A549 (cell line): Measurements from ENCODE around the gene EIF1B. TPM values are rescaled to one million over a fixed set of nuclear protein-coding genes. Genes with fewer than 3 reads are reported as not detected.

Experiments used
- ATAC-seq, 2 experiments: fragments of 200-7000 bp in 1 of 2; fragments of >200 bp in 1 of 2; cut with Nextera tagmentation in 1 of 2; cut with Tn5 transposase in 1 of 2; 3 replicates each; pipeline versions ENCODE4 v1.8.0 to v1.9.1; 2018 to 2020; ENCODE audit warnings: mild to moderate bottlenecking in 1 of 2, moderate library complexity in 1 of 2
- CTCF ChIA-PET: fragments of 300-600 bp; sonication (Branson Sonifier 250); formaldehyde crosslinking; extraction: SDS; loops from one replicate; lab custom pipeline; 2021; ENCODE audit warnings: antibody characterized with exemption, inconsistent platforms; lab: Yijun Ruan, JAX
- POLR2A ChIA-PET: fragments of 350-600 bp; formaldehyde crosslinking; extraction: SDS; loops from one replicate; lab custom pipeline; 2021; ENCODE audit warnings: antibody characterized with exemption, inconsistent platforms; lab: Yijun Ruan, JAX
- DNase-seq, 2 experiments: peaks; one replicate each; pipeline versions ENCODE4 v3.0.0 to v3.0.0-alpha.2; 2011 to 2016; ENCODE audit warnings: low read depth in 1 of 2, low spot score in 1 of 2
- FAIRE-seq: peaks from 2 replicates; lab custom pipeline; 2011; peaks lifted over from hg19 to GRCh38; lab: Jason Lieb, UNC
- H3K27ac ChIP-seq, 2 experiments: fragments of >200 bp; sonication (Bioruptor Twin); formaldehyde crosslinking; 3 replicates each; pipeline ENCODE4 v1.5.1; 2016 to 2017
- H3K4me1 ChIP-seq: fragments of >200 bp; sonication (Bioruptor Twin); formaldehyde crosslinking; 3 replicates; pipeline ENCODE4 v1.6.1; 2016
- H3K4me2 ChIP-seq: fragments of >200 bp; sonication (Bioruptor Twin); formaldehyde crosslinking; 3 replicates; pipeline ENCODE4 v1.6.1; 2016
- H3K4me3 ChIP-seq: fragments of >200 bp; sonication (Bioruptor Twin); formaldehyde crosslinking; 3 replicates; pipeline ENCODE4 v1.5.1; 2016
- H3K9me3 ChIP-seq: fragments of >200 bp; sonication (Bioruptor Twin); formaldehyde crosslinking; 3 replicates; pipeline ENCODE4 v1.6.1; 2016
- ATOH8 ChIP-seq: fragments of 250-450 bp; sonication (Bioruptor Pico); IDR thresholded peaks from 2 replicates; pipeline ENCODE4 v1.5.0; 2020; ENCODE audit warnings: low read depth, mild to moderate bottlenecking, moderate library complexity
- BCL3 ChIP-seq: fragments of >200 bp; sonication (Bioruptor Twin); formaldehyde crosslinking; IDR thresholded peaks from 3 replicates; pipeline ENCODE4 v1.6.1; 2016
- CBX8 ChIP-seq: fragments of 200-600 bp; sonication (generic); IDR thresholded peaks from 2 replicates; pipeline ENCODE4 v1.6.1; 2016
- CEBPB ChIP-seq, 2 experiments: fragments of >200 bp in 1 of 2; sonication (Bioruptor Twin) in 1 of 2; formaldehyde crosslinking in 1 of 2; IDR thresholded peaks; 2 replicates each; pipeline ENCODE4 v1.6.1; 2012 to 2016
- CHD2 ChIP-seq: fragments of 150-350 bp; IDR thresholded peaks from 2 replicates; pipeline ENCODE4 v1.6.1; 2014; ENCODE audit warnings: low read length; ENCODE audit not compliant: partially characterized antibody
- E2F6 ChIP-seq: IDR thresholded peaks from 2 replicates; pipeline ENCODE4 v1.6.1; 2012; ENCODE audit warnings: low read depth, borderline replicate concordance
- ELK1 ChIP-seq: fragments of 150-350 bp; IDR thresholded peaks from 2 replicates; pipeline ENCODE4 v1.6.1; 2014; ENCODE audit warnings: low read depth, mild to moderate bottlenecking, low read length
- FOSL2 ChIP-seq, 2 experiments: fragments of 450-650 bp in 1 of 2; fragments of >200 bp in 1 of 2; sonication (Bioruptor Twin) in 1 of 2; formaldehyde crosslinking; IDR thresholded peaks; 2 replicates each; pipeline versions ENCODE4 v1.5.0 to v1.6.1; 2016 to 2020; ENCODE audit warnings: mild to moderate bottlenecking in 1 of 2, moderate library complexity in 1 of 2
- GATA3 ChIP-seq: IDR thresholded peaks from 2 replicates; pipeline ENCODE4 v1.6.1; 2012; ENCODE audit warnings: borderline replicate concordance
- HES2 ChIP-seq: fragments of >200 bp; sonication (Bioruptor Twin); formaldehyde crosslinking; IDR thresholded peaks from 2 replicates; pipeline ENCODE4 v1.6.1; 2016
- HOXA7 ChIP-seq: fragments of 250-450 bp; sonication (Bioruptor Pico); IDR thresholded peaks from 2 replicates; pipeline ENCODE4 v1.5.0; 2020; ENCODE audit warnings: mild to moderate bottlenecking, moderate library complexity
- HOXB13 ChIP-seq: fragments of 250-450 bp; sonication (Bioruptor Pico); IDR thresholded peaks from 2 replicates; pipeline ENCODE4 v1.5.0; 2020; ENCODE audit warnings: low read depth, mild to moderate bottlenecking, moderate library complexity
- KDM5A ChIP-seq: fragments of 200-600 bp; sonication (generic); IDR thresholded peaks from 2 replicates; pipeline ENCODE4 v1.6.1; 2016; ENCODE audit warnings: antibody characterized with exemption, mild to moderate bottlenecking
- MAZ ChIP-seq: fragments of 150-350 bp; IDR thresholded peaks from 2 replicates; pipeline ENCODE4 v1.6.1; 2014; ENCODE audit warnings: antibody characterized with exemption, low read depth, low read length, borderline replicate concordance
- MYC ChIP-seq: IDR thresholded peaks from 2 replicates; pipeline ENCODE4 v1.6.1; 2012; ENCODE audit warnings: mild to moderate bottlenecking, inconsistent platforms, low read length, improper control_type of control experiment, borderline replicate concordance
- NFE2L2 ChIP-seq: fragments of 150-350 bp; conservative IDR thresholded peaks from 2 replicates; pipeline ENCODE4 v1.6.1; 2014; ENCODE audit warnings: low read length
- PBX3 ChIP-seq: IDR thresholded peaks from 2 replicates; pipeline ENCODE4 v1.6.1; 2012
- PHF8 ChIP-seq: fragments of 200-600 bp; sonication (generic); IDR thresholded peaks from 2 replicates; pipeline ENCODE4 v1.6.1; 2016; ENCODE audit warnings: low read depth, mild to moderate bottlenecking, antibody characterized with exemption, moderate library complexity, borderline replicate concordance
- POLR2AphosphoS2 ChIP-seq: conservative IDR thresholded peaks from 2 replicates; pipeline ENCODE4 v1.6.1; 2012; ENCODE audit warnings: low read length, improper control_type of control experiment, inconsistent platforms
- RAD21 ChIP-seq, 2 experiments: fragments of >200 bp in 1 of 2; sonication (Bioruptor Twin) in 1 of 2; formaldehyde crosslinking in 1 of 2; IDR thresholded peaks in 1 of 2; conservative IDR thresholded peaks in 1 of 2; 2 replicates in 1 of 2; 3 replicates in 1 of 2; pipeline ENCODE4 v1.6.1; 2012 to 2018; ENCODE audit warnings: inconsistent platforms in 1 of 2
- RARB ChIP-seq: fragments of 250-450 bp; sonication (Bioruptor Pico); IDR thresholded peaks from 2 replicates; pipeline ENCODE4 v1.8.0; 2021; ENCODE audit warnings: mild to moderate bottlenecking, moderate library complexity
- REST ChIP-seq: fragments of 200-600 bp; sonication (generic); IDR thresholded peaks from 2 replicates; pipeline ENCODE4 v1.6.1; 2016; ENCODE audit warnings: antibody characterized with exemption, mild to moderate bottlenecking, moderate library complexity
- SREBF2 ChIP-seq: fragments of 450-650 bp; IDR thresholded peaks from 2 replicates; pipeline ENCODE4 v1.6.1; 2014; ENCODE audit warnings: mild to moderate bottlenecking, moderate library complexity
- ZC3H11A ChIP-seq: fragments of 450-650 bp; IDR thresholded peaks from 2 replicates; pipeline ENCODE4 v1.6.1; 2014; ENCODE audit warnings: antibody characterized with exemption, mild to moderate bottlenecking
- ZFP36 ChIP-seq: fragments of 450-650 bp; IDR thresholded peaks from 2 replicates; pipeline ENCODE4 v1.6.1; 2014; ENCODE audit warnings: borderline replicate concordance; ENCODE audit not compliant: partially characterized antibody
- ZNF302 ChIP-seq: fragments of 250-450 bp; sonication (Bioruptor Pico); IDR thresholded peaks from 2 replicates; pipeline ENCODE4 v1.9.0; 2021; ENCODE audit warnings: inconsistent platforms, mild to moderate bottlenecking, moderate library complexity
- WGBS: methylation state at CpG from one replicate; pipeline ENCODE4 v1.1.6; 2017; ENCODE audit errors: missing lambda C conversion rate; 5-methylcytosine and 5-hydroxymethylcytosine counted together
- polyA plus RNA-seq, 4 experiments: library from polyadenylated mRNA; depleted of rRNA in 3 of 4; stranded (reverse); fragments of >200 nt; fragmentation: RNase III in 1 of 4; extraction: RNeasy Plus Mini Kit Qiagen cat#74134 plus additional on column Dnase treatment in 1 of 4; gene quantifications; 2 replicates in 3 of 4; 3 replicates in 1 of 4; pipeline ENCODE4 v1.2.3, GENCODE V29; 2011 to 2017

EIF1B gene
- polyA plus RNA-seq, 2 of the 4 experiments (the other 2 are of a cell fraction): 42.1 to 45.7 TPM

- Histone ChIP-seq H3K4me3 (no peak overlapping the region), H3K4me1 (no peaks in the 10 kb centered on the region), H3K27ac (no peak overlapping the region), H3K9me3 (no peaks in the 10 kb centered on the region), H3K4me2 (no peak overlapping the region)
- TF ChIP-seq REST: no peak
- no peak for TF ChIP-seq ATOH8
- no peak for TF ChIP-seq E2F6
- no peak for TF ChIP-seq GATA3
- no peak for TF ChIP-seq ZFP36
- TF ChIP-seq SREBF2: no peak
- no peak for TF ChIP-seq KDM5A
- TF ChIP-seq ELK1: no peak
- no peak for TF ChIP-seq MYC
- no peak for TF ChIP-seq CHD2
- TF ChIP-seq MAZ: no peak
- no peak for TF ChIP-seq HOXB13 (CRISPR knock-in tag)
- no peak for TF ChIP-seq RARB (CRISPR knock-in tag)
- TF ChIP-seq ZC3H11A: no peak
- TF ChIP-seq CBX8: no peak
- TF ChIP-seq PBX3: no peak
- no peak for TF ChIP-seq RAD21 (conservative IDR thresholded peaks at IDR 0.05 in 1 of 2, IDR thresholded peaks at IDR 0.05 in 1 of 2)
- DNase-seq (no peak), ATAC-seq (no peak), FAIRE-seq (no peak)
- ChIA-PET CTCF (interaction anchor here (0.6 to 1.8 kb wide), 2 partner anchors 16 to 896 kb away, joined by 3 to 7 read pairs; no protein-coding TSS in a partner anchor), POLR2A (no interaction called here)
- WGBS: 71% methylated on average over 4 of the region's 4 CpGs
Observed at GRCh38 chr3:40333852-40334251, 24.3 kb downstream of the EIF1B start.

- POLR2A ChIA-PET: no interaction called here
- CTCF ChIA-PET: interaction anchor here (0.8 kb wide), 1 partner anchor 134 kb away, joined by 3 read pairs; no protein-coding TSS in a partner anchor
- TF ChIP-seq HOXB13 (CRISPR knock-in tag): no peak
- TF ChIP-seq RAD21 (conservative IDR thresholded peaks at IDR 0.05 in 1 of 2, IDR thresholded peaks at IDR 0.05 in 1 of 2): no peak
- TF ChIP-seq CEBPB (IDR thresholded peaks at IDR 0.05): no peak
- no peak for TF ChIP-seq BCL3
- TF ChIP-seq MAZ: no peak
- no peak for TF ChIP-seq ZNF302
- no peak for TF ChIP-seq PHF8
- TF ChIP-seq POLR2AphosphoS2: no peak
- TF ChIP-seq HOXA7 (CRISPR knock-in tag): no peak
- TF ChIP-seq FOSL2 (IDR thresholded peaks at IDR 0.05): no peak
- no peak for TF ChIP-seq FOSL2 (CRISPR knock-in tag; IDR thresholded peaks at IDR 0.05)
- no peak for TF ChIP-seq NFE2L2
- TF ChIP-seq HES2: no peak
Observed at GRCh38 chr3:40336101-40336500, 26.6 kb downstream of the EIF1B start.

More at GRCh38 chr3:40336101-40336500, 26.6 kb downstream of the EIF1B start:
- 0% methylated on average over 1 of the region's 1 CpG for WGBS
- no peak overlapping the region for H3K27ac ChIP-seq
- FAIRE-seq (no peak), ATAC-seq (no peak), DNase-seq (no peak)
- H3K4me3 ChIP-seq: no peak overlapping the region
- no peaks in the 10 kb centered on the region for H3K4me1 ChIP-seq
- H3K4me2 ChIP-seq: no peak overlapping the region
- no peaks in the 10 kb centered on the region for H3K9me3 ChIP-seq
